ENCODE measurements around the gene SH3BGRL3. TPM values are rescaled to one million over a fixed set of nuclear protein-coding genes. Genes with fewer than 3 reads are reported as not detected.
A peak's percentile ranks its signal among the peaks of the same experiment; 100 is the strongest.
"Not testable (repeated sequence)": the region's sequence is repeated elsewhere in the genome, so short reads cannot be mapped to it uniquely, and the experiment has no call there.

SH3BGRL3 gene
- total RNA-seq, 1 experiment from 2014 or later = 307 TPM

DNA sequence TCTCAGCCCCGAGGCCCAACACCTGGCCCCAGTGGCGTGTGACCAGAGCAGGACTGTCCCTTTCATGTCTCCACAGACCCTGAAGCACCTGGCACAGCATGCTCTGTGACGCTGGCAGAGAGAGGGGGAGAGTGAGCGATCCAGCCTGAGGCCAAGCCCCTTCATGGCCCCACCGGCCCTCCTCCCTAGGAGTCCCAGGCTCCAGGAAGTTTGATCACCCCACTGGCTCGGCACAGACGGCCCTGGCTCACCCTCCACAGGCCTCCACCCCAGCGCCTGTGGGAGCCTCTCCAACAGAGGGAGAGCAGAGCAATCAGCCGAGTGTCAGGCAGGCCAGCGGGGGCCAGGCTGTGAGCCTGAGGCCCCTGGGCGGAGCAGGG, 11.0 kb downstream of the SH3BGRL3 start:
- no peak for DNase-seq (ENCODE audit: low read depth)

GRCh38 chr1:26291433-26291832, 11.5 kb downstream of the SH3BGRL3 start:
- DNase-seq (ENCODE audit: low read depth) = no peak

DNA sequence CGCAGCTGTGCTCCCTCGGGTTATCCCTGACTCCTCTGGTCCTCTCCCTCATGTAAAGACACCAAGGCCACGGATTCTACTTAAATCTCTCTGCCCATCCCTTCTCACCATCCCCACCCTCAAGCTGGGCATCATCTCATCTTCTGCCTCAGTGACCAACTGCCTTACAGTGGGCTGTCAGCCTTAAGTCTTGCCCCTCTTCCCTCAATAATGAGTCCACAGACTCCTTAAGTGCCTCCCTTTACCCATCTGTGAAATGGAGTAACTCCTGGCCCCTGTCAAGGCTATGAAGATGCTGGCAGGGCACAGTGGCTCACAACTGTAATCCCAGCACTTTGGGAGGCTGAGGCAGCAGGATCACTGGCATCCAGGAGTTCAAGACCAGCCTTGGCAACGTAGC, 12.1 kb downstream of the SH3BGRL3 start:
- no peak for DNase-seq (ENCODE audit: low read depth)

DNA sequence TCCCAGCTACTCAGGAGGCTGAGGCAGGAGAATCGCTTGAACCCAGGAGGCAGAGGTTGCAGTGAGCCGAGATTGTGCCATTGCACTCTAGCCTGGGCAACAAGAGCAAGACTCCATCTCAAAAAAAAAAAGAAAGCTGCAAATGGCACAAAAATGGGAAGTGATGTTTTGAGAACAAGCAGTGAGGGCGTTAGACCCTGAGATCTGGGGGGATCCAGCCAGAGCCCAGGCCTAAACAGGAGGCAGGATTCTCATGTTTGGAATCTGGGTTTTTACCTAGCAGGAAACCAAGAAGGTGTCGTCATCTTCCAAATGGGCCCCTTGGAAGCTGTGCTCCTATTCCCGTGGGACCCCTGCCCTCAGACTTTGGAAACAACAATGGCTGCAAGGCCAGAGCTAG, 12.8 kb downstream of the SH3BGRL3 start:
- DNase-seq (ENCODE audit: low read depth) = not testable (repeated sequence)

- DNase-seq (ENCODE audit: low read depth) = no peak
Observed at GRCh38 chr1:26293911-26294463, 14.1 kb downstream of the SH3BGRL3 start.

- no peak for DNase-seq (ENCODE audit: low read depth)
Observed at GRCh38 chr1:26295194-26296138, 15.6 kb downstream of the SH3BGRL3 start.

DNA sequence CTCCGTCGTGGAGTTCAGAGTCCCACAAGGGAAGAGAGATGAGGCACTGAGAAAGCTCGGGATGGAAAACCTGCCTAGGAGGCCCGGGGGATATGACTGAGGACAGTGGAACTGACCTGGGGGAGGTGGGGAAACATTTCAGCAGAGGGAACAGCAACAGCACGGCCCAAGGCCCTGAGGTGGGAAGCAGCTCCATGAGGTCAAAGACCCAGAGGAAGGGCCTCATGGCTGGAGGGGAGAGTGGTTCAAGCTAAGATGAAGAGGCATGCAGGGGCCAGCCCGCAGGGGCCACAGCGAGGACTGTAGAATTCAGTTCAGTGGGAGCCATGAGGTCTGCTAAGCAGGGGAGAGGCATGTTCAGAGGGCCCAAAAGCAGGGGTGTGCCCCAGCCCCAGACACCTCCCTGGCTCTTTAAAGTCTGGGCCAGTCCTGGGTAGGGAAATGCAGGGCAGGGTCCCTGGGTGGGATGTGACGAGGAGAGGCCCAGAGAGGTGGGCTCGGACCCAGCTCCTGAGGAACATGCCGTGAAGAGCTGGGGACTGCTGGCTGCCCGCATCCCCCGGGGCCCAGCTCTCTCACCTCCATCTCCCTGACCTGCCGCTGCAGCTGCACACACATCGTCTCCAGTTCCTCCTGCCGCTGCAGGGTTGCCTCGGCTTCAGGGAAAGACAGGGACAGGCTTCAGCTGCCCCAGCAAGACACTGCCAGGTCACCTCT, 16.6 kb downstream of the SH3BGRL3 start:
- no peak for DNase-seq (ENCODE audit: low read depth)

- no peak for DNase-seq (ENCODE audit: low read depth)
Observed at GRCh38 chr1:26297057-26297790, 17.3 kb downstream of the SH3BGRL3 start.

DNA sequence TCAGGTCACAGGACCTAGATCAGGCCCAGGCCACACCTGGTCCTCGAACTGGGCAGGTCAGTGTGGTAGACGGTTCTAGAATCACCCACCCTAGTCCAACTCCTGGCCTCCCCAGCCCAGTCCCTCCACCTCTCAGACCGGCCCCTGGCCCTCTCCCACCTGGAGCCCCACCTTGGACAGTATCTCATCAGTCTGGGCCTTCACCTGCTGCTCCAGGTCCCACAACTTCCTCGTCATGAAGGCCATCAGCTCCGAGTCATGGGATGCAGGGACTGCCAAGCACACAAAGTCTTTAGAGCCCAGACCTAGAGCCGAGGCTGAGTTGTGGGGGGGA, 17.9 kb downstream of the SH3BGRL3 start:
- no peak for DNase-seq (ENCODE audit: low read depth)

DNA sequence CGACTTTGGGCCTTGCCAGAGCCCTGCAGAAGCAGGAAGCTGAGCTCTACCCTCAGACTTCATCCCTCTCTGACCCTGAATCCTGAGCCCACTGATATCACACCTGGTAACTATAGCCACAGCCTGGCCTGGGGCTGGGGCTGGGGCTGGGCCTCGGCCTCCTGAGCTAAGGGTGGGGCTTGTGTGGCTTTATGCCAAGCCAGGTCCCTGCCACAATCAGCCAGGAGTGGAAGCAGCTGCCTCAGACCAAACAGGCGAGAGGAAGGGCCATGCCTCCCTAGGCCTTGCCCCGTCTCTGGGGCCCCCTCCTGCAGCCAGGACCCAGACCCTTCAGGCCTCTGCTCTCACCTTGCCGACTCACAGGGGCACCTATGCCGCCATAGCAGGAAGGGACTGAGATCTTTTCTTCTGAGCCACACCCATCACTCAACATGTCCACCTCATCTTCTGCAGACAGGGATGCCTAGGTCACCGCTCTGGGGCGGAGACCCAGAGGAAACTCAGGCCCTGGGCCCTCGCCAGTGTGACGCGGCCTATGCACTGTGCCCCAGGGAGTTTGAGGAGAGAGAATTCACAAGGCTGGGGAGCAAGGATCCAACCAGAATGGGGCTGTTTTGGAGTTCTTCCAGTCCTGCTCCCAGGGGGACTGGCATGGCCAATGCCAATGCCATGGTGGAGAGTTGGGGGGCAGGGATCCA, 20.8 kb downstream of the SH3BGRL3 start:
- no peak for DNase-seq (ENCODE audit: low read depth)

DNA sequence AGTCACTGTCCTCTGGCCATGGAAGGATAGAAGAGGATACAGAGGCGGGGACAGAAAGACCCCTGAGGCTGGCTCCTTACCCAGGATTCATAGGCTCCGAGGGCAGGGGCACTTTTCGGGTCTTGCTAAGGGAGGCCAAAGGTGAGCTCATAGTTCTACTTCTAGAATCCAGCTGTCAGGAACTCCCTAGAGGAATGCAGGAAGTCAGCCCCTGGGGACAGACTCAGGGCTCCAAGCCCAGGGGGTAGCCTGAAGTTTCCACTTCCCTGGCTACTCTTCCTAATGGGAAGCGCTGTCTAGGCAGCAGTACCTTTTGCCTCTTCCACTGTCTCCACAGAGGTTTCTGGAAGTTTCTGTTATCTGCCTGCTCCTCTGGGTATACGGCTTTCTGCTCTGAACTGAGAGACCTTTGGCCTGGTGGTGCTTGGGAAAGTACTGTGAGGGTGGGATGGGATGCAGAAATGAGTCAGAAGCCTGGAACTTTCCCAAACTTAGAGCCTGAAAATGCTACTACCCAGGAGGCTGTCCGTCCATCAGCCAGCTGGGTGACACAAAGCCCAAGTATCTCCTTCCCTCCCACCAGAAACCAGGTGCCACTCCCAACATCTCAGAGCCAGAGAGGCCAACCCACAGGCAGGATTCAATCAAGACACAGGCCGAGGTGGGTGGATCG, 23.0 kb downstream of the SH3BGRL3 start:
- peak; percentile 93 for DNase-seq (ENCODE audit: low read depth)

- DNase-seq (ENCODE audit: low read depth) = no peak
Observed at GRCh38 chr1:26305667-26306289, 25.9 kb downstream of the SH3BGRL3 start.

DNA sequence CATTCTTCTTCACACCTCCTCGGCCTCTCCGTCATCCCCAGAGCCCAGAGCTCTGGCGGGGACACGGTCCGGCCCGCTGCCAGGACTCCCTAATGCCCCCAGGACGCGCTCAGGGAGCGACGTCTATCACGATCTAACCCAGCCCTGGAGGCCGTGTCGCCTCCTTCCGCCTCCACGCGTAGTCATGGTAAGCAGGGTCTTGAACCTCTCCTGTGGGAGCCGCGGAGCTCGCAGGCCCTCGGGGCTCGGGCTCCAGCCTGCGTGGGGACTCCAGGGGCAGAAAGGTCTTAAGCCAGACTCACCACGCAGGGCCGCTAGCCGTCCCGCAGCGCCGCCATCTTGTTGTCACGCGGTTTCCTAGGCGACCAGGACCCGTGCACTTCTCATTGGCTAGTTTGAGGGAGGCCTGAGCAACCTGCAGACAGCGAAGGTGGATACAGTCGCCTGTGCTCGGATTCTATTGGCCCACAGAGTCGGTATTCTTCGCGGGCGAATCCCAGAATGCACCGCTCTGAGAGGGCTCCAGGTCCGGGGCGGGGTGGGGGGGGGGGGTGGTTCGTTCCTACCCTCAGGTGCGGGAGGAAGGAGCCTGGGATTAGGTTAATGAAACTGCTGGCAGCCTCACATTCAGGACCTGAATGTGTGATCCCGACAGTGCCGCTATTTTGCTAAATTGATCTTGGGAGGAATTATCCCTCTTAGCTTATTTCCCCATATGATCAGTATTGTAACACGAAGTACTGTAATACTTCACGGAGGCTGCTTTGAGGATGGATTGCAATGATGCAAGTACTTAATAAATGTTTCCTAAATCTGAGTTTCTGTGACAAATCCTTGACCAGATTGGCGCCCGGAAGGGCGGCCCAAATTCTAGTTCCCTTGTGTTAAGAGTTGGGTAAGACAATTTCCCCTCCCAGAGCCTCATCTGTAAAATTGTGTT, 26.7 kb downstream of the SH3BGRL3 start, which contains the start of gene UBXN11:
UBXN11 (minus strand) TSS at position 347 of the 940 bp plus-strand sequence. CDS start 3,753 bp downstream, outside the sequence.
- DNase-seq (ENCODE audit: low read depth) = peak; percentile 94

- no peak for DNase-seq (ENCODE audit: low read depth)
Observed at GRCh38 chr1:26307363-26307781, 27.5 kb downstream of the SH3BGRL3 start.

DNA sequence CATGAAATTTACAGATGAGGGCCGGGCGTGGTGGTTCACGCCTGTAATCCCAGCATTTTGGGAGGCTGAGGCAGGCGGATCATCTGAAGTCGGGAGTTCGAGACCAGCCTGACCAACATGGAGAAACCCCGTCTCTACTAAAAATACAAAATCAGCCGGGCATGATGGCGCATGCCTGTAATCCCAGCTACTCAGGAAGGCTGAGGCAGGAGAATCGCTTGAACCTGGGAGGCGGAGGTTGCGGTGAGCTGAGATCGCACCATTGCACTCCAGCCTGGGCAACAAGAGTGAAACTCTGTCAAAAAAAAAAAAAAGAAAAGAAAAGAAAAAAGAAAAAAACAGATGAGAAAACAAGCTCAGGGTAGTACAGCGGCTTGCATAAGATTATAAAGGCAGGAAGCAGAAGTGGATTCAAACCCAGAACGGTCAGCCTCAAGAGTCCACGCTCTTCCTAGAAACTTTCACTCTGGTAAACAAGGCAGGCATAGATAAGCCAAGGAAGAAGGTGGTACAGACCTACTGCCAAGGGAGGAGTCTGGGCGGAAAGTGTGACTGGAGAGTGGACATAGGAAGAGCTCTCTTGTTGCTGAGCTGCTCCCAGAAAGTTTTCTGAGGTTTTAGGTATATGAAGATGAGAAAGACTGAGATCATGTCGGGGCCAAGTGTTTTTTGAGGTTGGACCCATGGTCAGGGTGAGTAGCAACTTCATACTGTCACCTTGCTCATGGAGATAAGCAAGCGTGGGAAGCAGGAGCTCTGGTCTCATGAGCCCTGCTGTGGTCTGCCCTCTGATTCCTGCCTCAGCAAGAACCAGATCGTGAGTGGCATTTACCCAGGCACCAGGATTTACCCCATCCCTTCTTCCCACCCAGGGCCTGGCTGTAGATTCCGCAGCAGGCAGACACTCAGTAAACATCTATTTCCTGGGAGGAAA, 28.3 kb downstream of the SH3BGRL3 start:
- DNase-seq (ENCODE audit: low read depth) = not testable (repeated sequence)

DNA sequence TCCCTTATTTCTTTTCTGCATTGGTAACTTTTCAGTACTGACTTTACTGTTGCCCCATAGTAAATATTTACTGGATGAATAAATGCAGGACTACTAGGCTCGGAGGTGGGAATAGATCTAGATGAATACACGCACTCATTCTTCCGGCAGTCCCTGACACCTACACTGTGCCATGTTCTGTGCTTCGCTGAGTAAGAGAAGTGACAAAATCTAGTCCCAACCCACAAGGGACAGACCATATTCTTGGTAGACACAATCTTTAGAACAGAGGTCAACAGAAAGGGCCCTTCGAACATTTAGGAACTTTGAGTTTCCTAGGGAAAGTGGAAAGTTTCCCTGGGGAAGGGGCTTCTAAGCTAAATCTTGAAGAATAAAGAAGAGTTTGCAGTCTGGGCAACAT, 34.6 kb downstream of the SH3BGRL3 start:
- DNase-seq (ENCODE audit: low read depth) = no peak

GRCh38 chr1:26315874-26316850, 36.3 kb downstream of the SH3BGRL3 start:
- DNase-seq (ENCODE audit: low read depth) = no peak

Measured in RPMI7951 (cell line).